Mesothelial cell of epicardium (in vitro differentiated cells): ENCODE measurements around the gene SINHCAF. TPM values are rescaled to one million over a fixed set of nuclear protein-coding genes. Genes with fewer than 3 reads are reported as not detected.

Experiments used
- DNase-seq, 2 experiments: peaks; one replicate each; pipeline ENCODE4 v3.0.0; 2021; ENCODE audit warnings: low spot score in 2 of 2; ENCODE audit not compliant: unreplicated experiment in 2 of 2
- H3K27ac Mint-ChIP-seq: 2 replicates; pipeline ENCODE4 v1.8.0; 2021; ENCODE audit warnings: mixed read lengths
- H3K27me3 Mint-ChIP-seq: 2 replicates; pipeline ENCODE4 v1.8.0; 2021; ENCODE audit warnings: low read depth, mixed read lengths
- H3K36me3 Mint-ChIP-seq: 2 replicates; pipeline ENCODE4 v1.8.0; 2021; ENCODE audit warnings: mixed read lengths
- H3K4me1 Mint-ChIP-seq: 2 replicates; pipeline ENCODE4 v1.8.0; 2021; ENCODE audit warnings: mixed read lengths
- H3K4me3 Mint-ChIP-seq: 2 replicates; pipeline ENCODE4 v1.8.0; 2021; ENCODE audit warnings: mild to moderate bottlenecking, moderate library complexity, mixed read lengths
- H3K9me3 Mint-ChIP-seq: 2 replicates; pipeline ENCODE4 v1.8.0; 2021; ENCODE audit warnings: mixed read lengths
- CTCF ChIP-seq: fragments of 200-600 bp; sonication (generic); IDR thresholded peaks from one replicate; pipeline ENCODE4 v1.5.0; 2021; ENCODE audit warnings: antibody characterized with exemption; ENCODE audit not compliant: unreplicated experiment
- total RNA-seq: library from RNA; stranded (reverse); gene quantifications from 3 replicates; pipeline ENCODE4 v1.2.1, GENCODE V29; 2021

SINHCAF gene
- total RNA-seq, 1 donor from 2014 or later: 241 TPM

DNA sequence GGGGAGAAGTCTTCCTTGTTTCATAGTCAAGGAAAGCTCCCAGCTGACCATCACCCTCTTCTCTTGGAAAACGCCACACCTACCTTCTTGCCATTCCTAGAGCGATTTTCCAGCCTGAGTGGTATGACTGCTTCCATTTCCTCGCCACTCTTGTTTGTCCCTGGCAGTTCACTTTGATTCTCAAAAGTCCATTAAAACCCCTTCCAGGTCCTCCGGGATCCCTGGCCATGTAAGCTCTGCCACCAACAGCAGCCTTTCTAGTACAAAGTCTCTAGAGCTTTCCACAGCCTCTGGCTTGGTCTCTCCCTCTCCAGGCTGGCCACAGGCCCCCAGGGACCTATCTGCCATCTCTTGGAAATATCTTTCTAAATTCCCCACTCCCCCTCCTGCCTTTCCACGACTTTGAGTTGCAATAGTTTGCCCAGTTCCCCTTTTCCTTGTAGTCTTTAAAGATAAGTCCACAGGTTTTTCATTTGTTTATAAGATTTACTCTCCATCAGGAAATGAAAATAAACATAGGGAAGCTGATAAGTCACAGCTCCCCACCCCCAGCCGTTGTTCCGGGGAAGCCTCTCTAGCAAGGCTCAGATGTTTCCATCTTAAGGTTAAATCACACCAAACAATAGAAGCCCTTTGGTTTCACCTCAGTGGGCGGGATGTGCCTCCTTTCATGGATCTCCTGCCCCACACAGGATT lies 42.9 kb upstream of the SINHCAF start:
- H3K4me1 Mint-ChIP-seq: peaks cover 31% of the 10 kb centered on the region
- peak overlapping the region; percentile 65 for H3K4me3 Mint-ChIP-seq
- peak overlapping the region; percentile 96 for H3K27ac Mint-ChIP-seq
- DNase-seq: no peak
- no peaks in the 10 kb centered on the region for H3K36me3 Mint-ChIP-seq
- no peak for TF ChIP-seq CTCF
- H3K27me3 Mint-ChIP-seq: no peaks in the 10 kb centered on the region
- H3K9me3 Mint-ChIP-seq: no peaks in the 10 kb centered on the region

- Mint-ChIP-seq H3K4me3 (no peak overlapping the region), H3K27me3 (no peaks in the 10 kb centered on the region), H3K36me3 (no peaks in the 10 kb centered on the region), H3K4me1 (peaks cover 48% of the 10 kb centered on the region), H3K9me3 (no peaks in the 10 kb centered on the region), H3K27ac (no peak overlapping the region)
- no peak for TF ChIP-seq CTCF
- no peak for DNase-seq
Measured at GRCh38 chr12:31366104-31366621, 40.2 kb upstream of the SINHCAF start.

DNA sequence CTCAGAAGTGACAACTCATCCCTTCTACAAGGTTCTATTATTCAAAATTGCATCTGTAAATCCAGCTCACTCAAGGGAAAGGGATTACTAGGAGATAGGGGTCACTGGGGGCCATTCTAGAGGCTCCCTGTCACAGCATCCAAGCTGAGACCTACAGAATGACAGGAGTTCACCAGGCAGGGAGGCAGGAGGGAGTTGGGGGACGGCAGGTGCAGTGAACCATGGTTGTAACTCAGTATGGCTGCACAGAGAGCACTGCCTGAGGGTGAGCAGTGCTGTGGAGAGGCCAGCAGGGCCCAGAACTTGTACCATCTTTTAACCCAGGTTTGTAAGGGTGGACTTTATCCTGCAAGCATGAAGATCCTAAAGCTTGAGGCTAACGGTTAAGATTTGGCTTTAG lies 37.9 kb upstream of the SINHCAF start:
- H3K36me3 Mint-ChIP-seq: no peaks in the 10 kb centered on the region
- no peak for TF ChIP-seq CTCF
- H3K4me1 Mint-ChIP-seq: peaks cover 34% of the 10 kb centered on the region
- no peaks in the 10 kb centered on the region for H3K9me3 Mint-ChIP-seq
- no peaks in the 10 kb centered on the region for H3K27me3 Mint-ChIP-seq
- peak overlapping the region; percentile 93 for H3K27ac Mint-ChIP-seq
- H3K4me3 Mint-ChIP-seq: no peak overlapping the region
- no peak for DNase-seq

GRCh38 chr12:31363416-31363809 lies 37.5 kb upstream of the SINHCAF start:
- H3K27me3 Mint-ChIP-seq: no peaks in the 10 kb centered on the region
- DNase-seq: no peak
- no peak overlapping the region for H3K4me3 Mint-ChIP-seq
- H3K36me3 Mint-ChIP-seq: no peaks in the 10 kb centered on the region
- peaks cover 30% of the 10 kb centered on the region for H3K4me1 Mint-ChIP-seq
- H3K27ac Mint-ChIP-seq: peak overlapping the region; percentile 93
- H3K9me3 Mint-ChIP-seq: no peaks in the 10 kb centered on the region
- no peak for TF ChIP-seq CTCF

GRCh38 chr12:31362759-31363415 lies 36.9 kb upstream of the SINHCAF start:
- no peak for TF ChIP-seq CTCF
- H3K27ac Mint-ChIP-seq: peak overlapping the region; percentile 93
- no peaks in the 10 kb centered on the region for H3K9me3 Mint-ChIP-seq
- H3K27me3 Mint-ChIP-seq: no peaks in the 10 kb centered on the region
- no peaks in the 10 kb centered on the region for H3K36me3 Mint-ChIP-seq
- H3K4me1 Mint-ChIP-seq: peaks cover 30% of the 10 kb centered on the region
- H3K4me3 Mint-ChIP-seq: peak overlapping the region; percentile 20
- no peak for DNase-seq
